Measurements from ENCODE around the gene SLC35G1. TPM values are rescaled to one million over a fixed set of nuclear protein-coding genes. Genes with fewer than 3 reads are reported as not detected.

Gene SLC35G1
- total RNA-seq, 4 donors from 2014 or later: 3.5 to 5.7 (median 4.6) TPM

- TF ChIP-seq CTCF (IDR thresholded peaks at IDR 0.05): no peak
- DNase-seq (ENCODE audit: low spot score): no peak
- ATAC-seq (ENCODE audit: low FRiP score): no peak
Observed at GRCh38 chr10:93907059-93907458, 13.3 kb downstream of the SLC35G1 start.

- no peak for TF ChIP-seq CTCF (IDR thresholded peaks at IDR 0.05)
- DNase-seq (ENCODE audit: low spot score) (no peak), ATAC-seq (ENCODE audit: low FRiP score) (no peak)
Observed at GRCh38 chr10:93911866-93912265, 18.1 kb downstream of the SLC35G1 start.

- ATAC-seq (ENCODE audit: low FRiP score) (no peak), DNase-seq (ENCODE audit: low spot score) (no peak)
Observed at GRCh38 chr10:93912444-93912843, 18.7 kb downstream of the SLC35G1 start.

GRCh38 chr10:93913706-93914105 lies 19.9 kb downstream of the SLC35G1 start:
- ATAC-seq (ENCODE audit: low FRiP score) (no peak), DNase-seq (ENCODE audit: low spot score) (no peak)
- TF ChIP-seq CTCF (IDR thresholded peaks at IDR 0.05): no peak

More at GRCh38 chr10:93912444-93912843, 18.7 kb downstream of the SLC35G1 start:
- no peak for TF ChIP-seq CTCF (IDR thresholded peaks at IDR 0.05)

- DNase-seq (ENCODE audit: low spot score) (no peak), ATAC-seq (ENCODE audit: low FRiP score) (no peak)
- TF ChIP-seq CTCF (IDR thresholded peaks at IDR 0.05): no peak
Observed at GRCh38 chr10:93915598-93915997, 21.8 kb downstream of the SLC35G1 start.

- no peak for DNase-seq (ENCODE audit: low spot score)
- no peak for TF ChIP-seq CTCF (IDR thresholded peaks at IDR 0.05)
- peak; percentile 70 for ATAC-seq (ENCODE audit: low FRiP score)
Observed at GRCh38 chr10:93916257-93917063, 22.7 kb downstream of the SLC35G1 start.

- TF ChIP-seq CTCF (IDR thresholded peaks at IDR 0.05): no peak
- DNase-seq (ENCODE audit: low spot score): no peak
- ATAC-seq (ENCODE audit: low FRiP score): peak; percentile 39
Observed at GRCh38 chr10:93917064-93917391, 23.2 kb downstream of the SLC35G1 start.

Data from omental fat pad (tissue), 4 donors.